ENCODE measurements around the gene TMEM139. TPM values are rescaled to one million over a fixed set of nuclear protein-coding genes. Genes with fewer than 3 reads are reported as not detected.

The TMEM139 gene
- total RNA-seq, 2 donors from 2014 or later, result 13.2 to 23.9 TPM

GRCh38 chr7:143256325-143256724, 28.4 kb upstream of the TMEM139 start:
- TF ChIP-seq POLR2A (IDR thresholded peaks at IDR 0.05) (no peak), CTCF (IDR thresholded peaks at IDR 0.05) (no peak)
- Histone ChIP-seq H3K4me1 (peaks cover 20% of the 10 kb centered on the region), H3K27ac (no peak overlapping the region), H3K36me3 (replicated peaks in 1 of 2; ENCODE audit: insufficient read depth in 1 of 2, low read depth in 2 of 2) (no peaks in the 10 kb centered on the region), H3K9me3 (no peaks in the 10 kb centered on the region), H3K4me3 (no peak overlapping the region), H3K27me3 (no peaks in the 10 kb centered on the region)
- intact Hi-C loops (cut with DNase I), result no loop called here
- DNase-seq, result no peak
- WGBS, 2 donors, result 85 to 87% methylated on average over 3 of the region's 3 CpGs
- no peak for ATAC-seq

GRCh38 chr7:143256932-143257331, 27.8 kb upstream of the TMEM139 start:
- DNase-seq, result no peak
- WGBS, 2 donors, result 73 to 79% methylated on average over 4 of the region's 4 CpGs

GRCh38 chr7:143257501-143257900, 27.3 kb upstream of the TMEM139 start:
- DNase-seq, result no peak
- H3K27me3 ChIP-seq, result no peaks in the 10 kb centered on the region
- H3K9me3 ChIP-seq, result no peaks in the 10 kb centered on the region
- no peaks in the 10 kb centered on the region for H3K36me3 ChIP-seq (replicated peaks in 1 of 2; ENCODE audit: insufficient read depth in 1 of 2, low read depth in 2 of 2)
- H3K4me3 ChIP-seq, result no peak overlapping the region
- ATAC-seq, result no peak
- TF ChIP-seq CTCF (IDR thresholded peaks at IDR 0.05), result no peak
- TF ChIP-seq POLR2A (IDR thresholded peaks at IDR 0.05), result no peak
- 79 to 81% methylated on average over 5 of the region's 5 CpGs for WGBS, 2 donors
- H3K27ac ChIP-seq, result no peak overlapping the region
- H3K4me1 ChIP-seq, result peaks cover 20% of the 10 kb centered on the region
- intact Hi-C loops (cut with DNase I), result no loop called here

More at GRCh38 chr7:143256932-143257331, 27.8 kb upstream of the TMEM139 start:
- Histone ChIP-seq H3K4me3 (no peak overlapping the region), H3K36me3 (replicated peaks in 1 of 2; ENCODE audit: insufficient read depth in 1 of 2, low read depth in 2 of 2) (no peaks in the 10 kb centered on the region), H3K27me3 (no peaks in the 10 kb centered on the region), H3K27ac (no peak overlapping the region), H3K4me1 (peaks cover 20% of the 10 kb centered on the region), H3K9me3 (no peaks in the 10 kb centered on the region)
- TF ChIP-seq POLR2A (IDR thresholded peaks at IDR 0.05) (no peak), CTCF (IDR thresholded peaks at IDR 0.05) (no peak)
- ATAC-seq, result no peak
- intact Hi-C loops (cut with DNase I), result no loop called here

GRCh38 chr7:143258831-143259230, 25.9 kb upstream of the TMEM139 start:
- TF ChIP-seq CTCF (IDR thresholded peaks at IDR 0.05) (no peak), POLR2A (IDR thresholded peaks at IDR 0.05) (no peak)
- 5% methylated on average over 2 of the region's 2 CpGs for WGBS, 2 donors
- H3K36me3 ChIP-seq (replicated peaks in 1 of 2; ENCODE audit: insufficient read depth in 1 of 2, low read depth in 2 of 2), result no peaks in the 10 kb centered on the region
- no peaks in the 10 kb centered on the region for H3K9me3 ChIP-seq
- ATAC-seq (peak; percentile 40), DNase-seq (peak in 2 of 4 donors; percentile 37 to 45)
- intact Hi-C loops (cut with DNase I), result no loop called here
- peaks cover 25% of the 10 kb centered on the region for H3K4me1 ChIP-seq
- no peak overlapping the region for H3K4me3 ChIP-seq
- no peaks in the 10 kb centered on the region for H3K27me3 ChIP-seq
- peak overlapping the region; percentile 2 to 59 (median 24) for H3K27ac ChIP-seq

GRCh38 chr7:143259765-143260164, 25.0 kb upstream of the TMEM139 start:
- Histone ChIP-seq H3K4me3 (no peak overlapping the region), H3K36me3 (replicated peaks in 1 of 2; ENCODE audit: insufficient read depth in 1 of 2, low read depth in 2 of 2) (no peaks in the 10 kb centered on the region), H3K9me3 (no peaks in the 10 kb centered on the region), H3K4me1 (peaks cover 33% of the 10 kb centered on the region), H3K27ac (peak overlapping the region in 1 of 4 donors; percentile 3), H3K27me3 (no peaks in the 10 kb centered on the region)
- ATAC-seq (no peak), DNase-seq (no peak)
- WGBS, 2 donors, result 90 to 94% methylated on average over 2 of the region's 2 CpGs
- intact Hi-C loops (cut with DNase I), result no loop called here
- TF ChIP-seq CTCF (IDR thresholded peaks at IDR 0.05), result no peak
- no peak for TF ChIP-seq POLR2A (IDR thresholded peaks at IDR 0.05)
